Non-pigmented ciliary epithelial cell (primary cell): ENCODE data around the gene PLAAT2.
A peak's percentile ranks its signal among the peaks of the same experiment; 100 is the strongest.
"Not testable (repeated sequence)": the region's sequence is repeated elsewhere in the genome, so short reads cannot be mapped to it uniquely, and the experiment has no call there.

Source experiments
- DNase-seq: peaks from one replicate; pipeline ENCODE4 v3.0.0-alpha.2; 2010; ENCODE audit warnings: low read depth

The PLAAT2 gene

DNA sequence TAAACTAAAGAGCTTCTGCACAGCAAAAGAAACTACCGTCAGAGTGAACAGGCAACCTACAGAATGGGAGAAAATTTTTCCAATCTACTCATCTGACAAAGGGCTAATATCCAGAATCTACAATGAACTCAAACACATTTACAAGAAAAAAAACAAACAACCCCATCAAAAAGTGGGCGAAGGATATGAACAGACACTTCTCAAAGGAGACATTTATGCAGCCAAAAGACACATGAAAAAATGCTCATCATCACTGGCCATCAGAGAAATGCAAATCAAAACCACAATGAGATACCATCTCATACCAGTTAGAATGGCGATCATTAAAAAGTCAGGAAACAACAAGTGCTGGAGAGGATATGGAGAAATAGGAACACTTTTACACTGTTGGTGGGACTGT is 15.7 kb upstream of the PLAAT2 start:
- not testable (repeated sequence) for DNase-seq

DNA sequence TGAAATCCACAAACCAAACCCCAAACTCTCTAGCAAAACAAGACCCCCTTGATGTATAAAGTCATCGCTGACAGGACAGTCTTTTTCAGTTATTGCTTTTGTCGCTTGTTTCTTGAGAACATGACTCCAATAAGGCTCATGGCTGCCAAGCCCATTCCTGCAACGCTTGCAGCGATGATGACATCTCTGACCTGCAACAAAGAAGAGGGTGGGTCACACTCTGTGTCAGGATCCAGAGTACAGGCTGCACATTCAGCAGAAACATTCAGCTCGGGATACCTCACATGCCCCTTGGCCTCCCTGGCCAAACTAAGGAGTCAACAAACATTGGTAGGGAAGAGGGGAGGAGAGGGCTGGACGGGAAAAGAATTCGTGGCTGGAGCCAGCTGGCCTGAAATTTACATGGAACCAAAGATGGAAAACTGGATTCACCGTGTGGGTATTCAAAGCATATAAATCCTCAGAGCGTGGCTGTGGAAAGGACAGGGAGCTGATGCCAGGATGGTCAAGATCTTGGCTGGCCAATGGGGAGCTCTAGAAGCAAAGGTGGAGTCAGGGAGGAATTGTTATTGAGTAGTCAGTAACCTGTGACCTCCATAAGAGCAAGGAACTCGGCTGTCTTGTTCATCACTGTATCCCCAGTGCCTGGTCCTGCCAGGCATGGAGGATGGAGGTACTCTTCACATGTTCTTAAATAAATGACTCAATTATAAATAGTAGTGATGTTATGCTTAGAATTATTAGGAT is 11.8 kb upstream of the PLAAT2 start:
- no peak for DNase-seq

DNA sequence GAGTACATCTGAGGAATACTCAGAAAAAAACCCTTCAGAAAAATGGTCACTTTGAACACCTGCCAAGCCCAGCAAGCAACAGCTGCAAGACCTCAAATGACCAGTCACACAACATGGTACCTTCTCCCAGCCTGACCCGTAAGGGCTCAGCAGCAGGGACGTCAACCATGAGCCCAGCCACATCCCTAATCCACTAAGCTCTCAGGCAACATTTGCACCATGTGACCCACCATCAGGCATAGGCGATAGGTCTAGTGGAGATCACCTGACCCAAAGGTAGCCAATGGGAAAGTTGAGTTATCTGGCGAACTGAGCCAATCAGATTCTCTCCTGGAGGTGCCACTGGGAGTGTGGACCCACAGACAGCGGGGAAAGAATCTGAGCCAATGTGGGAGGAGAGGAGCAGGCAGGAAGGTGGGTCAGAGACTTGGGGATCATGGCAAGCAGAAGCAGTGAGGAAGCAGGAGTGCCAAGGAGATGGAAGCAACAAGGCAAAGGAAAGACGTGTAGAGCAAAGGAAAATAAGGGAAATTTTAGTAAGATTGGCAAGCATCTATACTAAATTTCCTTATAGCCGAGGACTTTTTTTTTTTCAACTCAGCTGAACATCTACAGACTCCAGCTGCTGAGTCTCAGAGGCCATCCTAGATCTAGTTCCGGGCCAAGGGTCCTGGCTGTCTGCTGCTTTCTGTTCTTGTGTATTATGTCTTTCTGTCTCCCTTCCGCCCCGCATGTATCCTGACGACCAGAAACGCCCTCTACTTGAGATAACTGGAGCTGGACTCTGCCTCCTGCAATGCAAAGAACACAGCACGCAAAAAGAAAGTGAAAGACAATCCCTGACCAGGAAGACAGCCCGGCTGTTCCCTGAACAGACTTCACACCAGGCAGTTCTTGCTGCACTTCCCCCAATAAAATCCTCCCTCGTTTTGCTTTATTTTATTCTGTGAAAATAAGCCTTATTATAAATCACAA is 11.0 kb upstream of the PLAAT2 start:
- DNase-seq: no peak

DNA sequence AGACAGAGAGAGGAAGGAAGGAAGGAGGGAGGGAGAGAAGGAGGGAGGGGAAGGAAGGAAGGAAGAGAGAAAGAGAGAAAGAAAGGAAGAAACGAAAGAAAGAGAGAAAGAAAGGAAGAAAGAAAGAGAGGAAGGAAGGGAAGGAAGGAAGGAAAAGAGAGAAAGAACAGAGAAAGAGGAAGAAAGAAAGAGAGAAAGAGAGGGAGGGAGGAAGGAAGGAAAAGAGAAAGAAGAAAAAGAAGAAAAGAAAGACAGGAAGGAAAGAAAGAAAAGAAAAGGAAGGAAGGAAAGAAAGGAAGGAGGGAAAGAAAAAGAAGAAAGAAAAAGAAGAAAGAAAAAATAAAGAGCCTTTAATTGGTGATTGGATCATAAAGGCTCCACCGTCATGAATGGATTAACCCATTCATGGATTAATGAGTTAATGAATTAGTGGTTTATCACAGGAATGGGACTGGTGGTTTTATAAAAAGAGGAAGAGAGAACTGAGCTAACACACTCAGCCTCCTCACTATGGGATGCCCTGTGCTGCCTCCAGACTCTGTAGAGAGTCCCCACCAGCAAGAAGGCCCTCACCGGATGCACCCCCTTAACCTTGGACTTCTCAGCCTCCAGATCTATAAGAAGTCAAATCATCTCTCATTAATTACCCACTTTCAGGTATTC is 9.0 kb upstream of the PLAAT2 start:
- no peak for DNase-seq

DNA sequence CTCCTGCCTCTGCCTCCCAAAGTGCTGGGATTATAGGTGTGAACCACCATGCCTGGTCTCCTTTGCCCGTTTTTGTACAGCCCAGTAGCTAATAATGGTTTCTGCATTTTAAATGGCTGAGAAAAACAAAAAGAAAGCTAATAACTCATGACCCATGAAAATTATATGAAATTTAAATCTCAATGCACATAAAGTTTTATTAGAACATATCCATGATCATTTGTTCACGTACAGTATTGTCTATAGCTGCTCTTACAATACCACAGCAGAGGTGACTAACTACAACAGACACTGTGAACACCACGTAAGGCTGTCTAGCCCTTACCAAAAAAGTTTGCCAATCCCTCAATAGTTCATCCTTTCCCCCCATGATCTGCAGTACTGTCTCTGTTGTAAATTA is 6.4 kb upstream of the PLAAT2 start:
- no peak for DNase-seq

DNA sequence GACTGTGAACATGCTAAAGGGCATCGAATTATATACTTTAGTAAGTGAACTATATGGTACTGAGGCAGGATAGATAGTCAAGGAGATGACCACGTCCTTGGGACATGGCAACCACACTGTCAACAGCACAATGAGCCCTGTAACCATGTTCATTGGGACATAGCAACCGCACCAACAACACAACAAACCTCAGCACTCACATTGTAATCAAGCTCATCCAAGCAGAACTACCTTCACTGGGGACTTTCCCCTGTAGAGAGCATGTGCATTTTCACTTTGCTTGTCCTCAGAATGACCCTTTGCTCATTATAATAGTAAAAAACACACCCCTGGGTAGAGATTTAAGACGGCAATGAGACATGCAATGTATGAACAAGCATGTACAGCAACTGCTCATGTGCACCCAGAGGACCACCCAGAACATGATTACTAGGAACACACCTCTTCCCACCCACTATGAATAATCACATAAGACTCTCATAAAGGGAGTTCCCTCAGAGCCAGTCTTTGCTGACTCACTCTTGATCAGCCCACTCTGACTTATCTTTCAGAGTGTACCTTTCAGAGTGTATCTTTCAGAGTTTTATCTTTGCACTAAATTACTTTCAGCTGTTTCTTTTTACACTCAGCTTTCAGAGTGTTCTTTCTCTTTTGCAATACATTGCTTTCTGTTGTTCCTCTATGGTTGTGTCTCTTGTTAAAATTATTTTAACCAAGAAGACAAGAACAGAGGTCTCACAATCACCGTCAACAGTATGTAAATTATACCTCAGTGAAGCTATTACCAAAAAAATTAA is 4.1 kb upstream of the PLAAT2 start:
- peak; percentile 80 for DNase-seq

DNA sequence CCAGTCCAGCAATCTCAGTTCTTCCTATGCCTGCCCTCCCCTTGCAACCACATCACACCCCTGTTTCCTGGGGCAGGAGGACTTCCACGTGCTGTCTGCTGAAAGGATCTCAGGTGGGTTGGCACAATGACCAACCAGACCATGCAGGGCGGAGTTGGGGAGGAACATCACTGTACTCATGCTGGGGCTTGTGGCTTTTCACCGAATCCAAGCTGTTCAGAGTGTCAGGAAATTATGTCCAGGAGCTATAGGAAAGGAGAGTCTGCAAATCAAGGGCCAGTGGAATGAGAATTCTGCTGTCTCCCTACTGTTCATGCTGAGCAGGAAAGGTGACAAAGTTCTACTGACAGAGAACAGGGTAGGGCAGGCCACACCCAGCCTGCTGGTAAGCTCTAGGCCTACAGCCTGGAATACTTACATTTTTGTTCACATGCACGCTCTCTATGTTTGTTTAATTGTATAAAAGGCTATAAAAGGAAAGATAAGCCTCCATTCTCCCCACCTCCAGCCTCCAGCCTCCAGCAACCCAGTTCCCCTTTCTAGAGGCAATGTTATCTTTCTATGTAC is 1.7 kb upstream of the PLAAT2 start:
- no peak for DNase-seq

DNA sequence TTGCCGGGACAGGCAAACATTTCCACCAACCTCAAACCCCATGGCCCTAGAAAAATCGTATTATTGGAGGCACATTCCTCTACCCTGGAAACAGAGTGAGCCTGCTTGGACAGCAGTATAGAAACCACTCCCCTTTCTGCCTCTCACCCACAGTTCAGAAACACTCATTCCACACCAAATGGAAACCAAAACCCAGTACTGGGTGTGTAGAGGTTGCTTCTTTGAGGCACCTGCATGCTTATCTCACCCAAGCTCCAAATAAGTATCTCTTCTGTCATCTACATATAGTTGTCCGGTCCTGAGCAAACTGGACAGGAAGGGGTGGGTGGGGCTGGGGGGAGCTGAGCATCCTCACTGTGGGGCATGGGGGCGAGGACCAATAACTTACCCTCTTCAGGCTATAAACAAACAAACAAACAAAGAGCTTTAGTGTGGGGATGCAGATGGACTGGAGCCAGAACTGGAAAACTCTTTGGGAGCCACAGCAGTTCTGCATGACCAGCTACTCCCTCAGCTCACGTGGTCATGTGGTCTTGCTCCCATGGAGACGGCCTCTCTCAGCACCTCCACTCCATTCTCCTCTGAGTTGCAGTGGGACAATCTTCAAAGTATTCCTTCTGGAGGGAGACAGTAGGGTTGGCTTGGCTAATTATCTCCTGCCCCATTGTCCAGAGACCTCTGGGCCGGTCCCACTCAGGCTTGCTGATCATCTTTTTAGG is 1.0 kb upstream of the PLAAT2 start:
- no peak for DNase-seq

DNA sequence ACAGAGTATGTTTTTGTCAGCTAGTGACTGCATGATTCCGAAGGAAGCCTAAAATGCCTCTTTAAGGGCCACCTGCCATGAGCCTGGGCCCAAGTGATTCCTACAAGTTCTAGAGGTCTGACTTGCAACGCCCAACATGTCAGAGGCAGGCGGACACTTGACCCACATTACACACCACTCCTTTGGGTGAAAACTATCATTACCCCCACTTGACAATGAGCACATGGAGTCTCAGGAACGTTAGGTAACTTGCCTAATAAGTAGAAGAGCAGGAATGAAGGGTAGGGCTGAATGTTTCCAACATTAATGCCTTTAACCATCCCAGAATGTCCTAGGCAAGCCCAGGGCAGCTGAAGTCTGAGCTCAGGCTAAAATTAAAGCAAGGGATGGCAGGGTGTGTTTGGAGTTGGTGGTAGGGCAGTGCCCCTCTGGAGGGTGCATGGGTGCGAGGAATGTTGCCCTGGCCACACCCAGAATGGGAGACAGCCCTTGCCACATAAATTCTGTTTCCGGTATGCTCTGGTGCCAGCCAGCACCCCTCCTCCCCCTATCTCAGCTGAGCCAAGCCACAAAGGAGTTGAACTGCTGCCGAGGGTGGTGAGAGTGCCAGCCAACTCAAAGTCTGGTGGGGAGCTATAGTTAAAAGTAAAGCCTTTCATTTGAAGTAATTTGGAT is 2.5 kb downstream of the PLAAT2 start:
- DNase-seq: no peak

DNA sequence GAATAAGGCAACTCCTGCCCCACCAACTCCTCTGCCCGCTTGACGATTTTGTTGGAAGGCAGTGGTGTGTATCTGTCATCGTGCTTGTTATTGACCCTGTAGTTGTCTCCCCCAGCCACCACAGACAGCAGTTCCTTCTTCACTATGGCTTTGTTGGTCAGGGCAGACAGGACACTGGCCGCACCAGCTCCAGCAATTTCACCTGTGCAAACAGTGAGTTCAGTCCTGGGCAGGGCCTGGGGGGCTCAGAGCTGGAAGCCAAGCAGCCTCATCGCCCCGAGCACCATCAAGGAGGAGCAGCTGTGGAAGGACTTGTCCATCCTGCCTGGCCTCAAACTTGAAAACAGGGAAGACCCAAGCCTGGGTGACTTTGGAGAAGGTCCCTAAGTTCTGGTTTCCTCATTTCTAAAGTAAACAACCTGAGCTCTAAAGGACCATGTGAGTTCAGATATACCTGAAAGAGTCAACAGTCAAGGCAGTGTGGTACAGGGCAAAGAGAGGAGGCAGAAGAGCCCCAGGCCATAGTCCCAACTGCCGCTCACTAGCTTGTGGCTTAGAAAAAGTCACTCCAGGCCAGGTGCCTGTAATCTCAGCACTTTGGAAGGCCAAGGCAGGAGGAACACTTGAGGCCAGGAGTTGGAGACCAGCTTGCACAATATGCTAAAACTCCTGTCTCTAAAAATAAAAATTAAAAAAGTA is 4.6 kb downstream of the PLAAT2 start:
- no peak for DNase-seq

DNA sequence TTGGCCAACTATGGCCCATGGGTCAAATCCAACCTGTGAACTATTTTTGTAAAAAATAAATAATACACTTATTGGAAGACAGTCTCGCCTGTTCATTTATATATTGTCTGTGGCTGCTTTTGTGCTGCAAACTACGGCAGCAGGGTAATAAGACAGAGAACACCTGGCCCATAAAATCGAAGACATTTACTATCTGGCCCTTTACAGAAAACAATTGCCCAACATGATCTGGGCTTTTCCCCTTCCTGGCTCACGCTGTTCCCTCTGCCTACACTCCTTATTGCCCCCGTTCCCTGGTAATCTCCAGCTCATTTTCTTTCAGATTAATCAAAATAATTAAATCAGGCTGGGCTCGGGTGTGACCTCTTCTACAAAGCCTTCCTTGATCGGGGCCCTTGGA is 5.6 kb downstream of the PLAAT2 start:
- no peak for DNase-seq

DNA sequence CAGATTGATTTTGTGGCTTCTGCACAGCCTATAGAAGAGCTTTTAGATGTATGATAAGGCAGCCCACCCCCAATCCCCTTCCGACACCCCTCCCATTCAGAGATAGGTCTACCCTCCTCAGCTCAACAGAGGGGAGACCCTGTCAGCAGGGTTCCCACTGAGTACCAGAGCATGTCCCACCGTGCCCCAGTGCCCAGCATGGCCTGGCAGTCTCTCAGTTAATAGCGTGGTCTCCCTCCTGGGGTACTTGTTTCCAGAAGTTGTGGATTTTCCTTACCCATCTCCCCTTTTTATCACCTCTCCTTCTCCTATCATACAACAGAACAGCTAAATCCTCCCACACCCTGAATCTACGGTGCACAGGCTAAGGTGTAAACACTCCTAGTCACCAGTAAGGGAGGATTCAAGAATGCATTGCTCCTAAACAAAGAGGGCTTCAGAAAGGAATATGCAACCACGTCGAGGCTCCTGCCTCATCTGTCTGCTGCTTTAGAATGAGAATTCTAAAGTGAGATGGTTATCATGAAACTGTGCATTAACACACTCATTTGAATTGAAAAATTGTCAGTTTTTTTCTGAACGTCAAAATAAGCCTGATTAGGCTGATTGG is 6.7 kb downstream of the PLAAT2 start:
- DNase-seq: no peak

DNA sequence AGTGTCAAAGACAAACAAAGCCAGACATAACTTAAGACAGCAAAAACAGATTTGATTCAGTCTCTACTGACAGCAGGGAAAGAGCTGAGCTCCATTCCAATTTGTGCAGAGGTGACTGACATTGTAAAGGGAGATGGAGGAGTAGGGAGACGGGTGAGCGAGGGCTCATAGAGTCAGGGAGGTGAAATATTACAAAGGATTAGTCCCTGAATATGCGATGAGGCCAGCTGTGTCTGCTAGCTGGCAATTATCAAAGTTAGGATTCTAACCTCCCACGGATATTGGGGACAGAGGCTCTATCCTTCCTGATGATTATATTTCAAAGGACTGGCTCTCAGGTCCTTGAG is 8.3 kb downstream of the PLAAT2 start:
- no peak for DNase-seq

DNA sequence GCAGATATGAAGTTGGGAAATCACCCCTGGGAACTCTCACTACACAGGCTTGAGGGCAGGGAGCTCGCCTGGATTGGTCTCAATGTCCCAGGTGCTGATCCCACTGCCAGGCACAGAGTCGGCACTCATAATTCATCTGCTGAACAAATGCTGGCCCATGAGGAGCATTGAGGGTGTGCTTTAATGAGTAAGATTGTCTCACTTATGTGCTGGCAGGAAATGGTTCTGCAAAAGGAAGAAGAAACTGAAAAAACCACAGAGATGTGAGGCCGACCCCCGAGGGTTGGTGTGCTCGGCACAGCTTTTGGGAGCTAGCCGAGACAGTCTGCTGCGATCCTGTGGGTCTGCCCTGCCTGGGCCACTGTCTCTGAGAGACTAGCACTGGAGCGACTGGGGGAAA is 9.4 kb downstream of the PLAAT2 start:
- no peak for DNase-seq

DNA sequence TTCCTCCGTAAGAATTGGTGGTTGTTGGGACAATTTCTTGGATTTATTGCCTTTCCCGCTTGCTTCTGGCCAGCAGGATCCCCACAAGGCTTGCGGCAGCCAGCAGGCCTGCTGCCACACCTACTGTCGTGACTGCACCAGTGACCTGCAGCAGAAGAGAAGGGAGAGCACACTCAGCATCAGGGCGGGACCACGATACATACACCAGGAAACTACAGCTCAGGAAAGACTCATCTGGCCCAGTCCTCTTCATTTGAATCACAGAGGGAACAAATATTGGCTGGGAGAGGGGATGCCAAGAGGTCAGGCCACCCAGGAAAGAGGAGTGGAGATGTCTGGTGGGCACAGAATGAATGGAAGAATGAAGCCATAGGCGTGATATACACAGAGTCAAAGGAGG is 10.3 kb downstream of the PLAAT2 start:
- DNase-seq: no peak

DNA sequence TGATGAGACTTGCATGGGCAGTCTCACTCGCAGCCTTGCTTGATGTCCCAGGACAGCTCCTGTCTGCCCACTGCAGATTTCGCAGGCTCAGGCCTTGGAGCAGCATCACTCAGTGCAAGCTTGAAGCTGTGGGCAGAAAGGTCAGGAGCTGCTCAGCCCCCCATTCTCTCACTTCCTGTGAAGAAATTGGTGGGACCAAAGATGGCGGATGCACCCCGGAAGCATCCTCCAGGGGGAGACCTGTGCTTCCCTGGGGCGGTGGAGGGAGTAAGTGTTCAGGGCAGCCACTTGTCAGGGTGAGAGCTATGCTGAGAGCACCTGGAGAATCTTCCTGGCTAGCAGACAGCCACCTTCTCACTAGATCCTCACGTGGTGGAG is 11.3 kb downstream of the PLAAT2 start:
- no peak for DNase-seq

DNA sequence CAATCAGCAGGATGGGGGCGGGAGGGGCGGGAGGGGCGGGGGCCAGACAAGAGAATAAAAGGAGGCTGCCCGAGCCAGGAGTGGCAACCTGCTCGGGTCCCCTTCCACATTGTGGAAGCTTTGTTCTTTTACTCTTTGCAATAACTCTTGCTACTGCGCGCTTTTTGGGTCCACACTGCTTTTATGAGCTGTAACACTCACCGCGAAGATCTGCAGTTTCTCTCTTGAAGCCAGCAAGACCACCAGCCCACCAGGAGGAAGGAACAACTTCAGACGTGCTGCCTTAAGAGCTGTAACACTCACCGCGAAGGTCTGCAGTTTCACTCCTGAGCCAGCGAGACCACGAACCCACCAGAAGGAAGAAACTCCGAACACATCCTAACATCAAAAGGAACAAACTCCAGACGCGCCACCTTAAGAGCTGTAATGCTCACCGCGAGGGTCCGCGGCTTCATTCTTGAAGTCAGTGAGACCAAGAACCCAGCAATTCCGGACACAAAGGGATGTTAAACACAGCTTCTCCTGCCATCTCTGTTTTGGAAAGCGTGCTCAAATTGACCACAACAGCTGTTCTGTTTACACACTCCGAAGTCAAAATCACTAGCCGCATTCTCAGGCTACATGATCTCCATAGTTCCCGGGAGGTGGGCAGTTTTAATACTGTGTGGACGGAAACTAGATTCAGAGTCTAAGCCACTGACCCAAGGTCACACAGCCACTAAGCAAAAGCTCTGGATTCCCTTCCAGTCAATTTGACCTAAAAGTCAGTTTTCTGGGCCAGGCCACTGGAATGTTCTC is 11.9 kb downstream of the PLAAT2 start:
- DNase-seq: no peak

DNA sequence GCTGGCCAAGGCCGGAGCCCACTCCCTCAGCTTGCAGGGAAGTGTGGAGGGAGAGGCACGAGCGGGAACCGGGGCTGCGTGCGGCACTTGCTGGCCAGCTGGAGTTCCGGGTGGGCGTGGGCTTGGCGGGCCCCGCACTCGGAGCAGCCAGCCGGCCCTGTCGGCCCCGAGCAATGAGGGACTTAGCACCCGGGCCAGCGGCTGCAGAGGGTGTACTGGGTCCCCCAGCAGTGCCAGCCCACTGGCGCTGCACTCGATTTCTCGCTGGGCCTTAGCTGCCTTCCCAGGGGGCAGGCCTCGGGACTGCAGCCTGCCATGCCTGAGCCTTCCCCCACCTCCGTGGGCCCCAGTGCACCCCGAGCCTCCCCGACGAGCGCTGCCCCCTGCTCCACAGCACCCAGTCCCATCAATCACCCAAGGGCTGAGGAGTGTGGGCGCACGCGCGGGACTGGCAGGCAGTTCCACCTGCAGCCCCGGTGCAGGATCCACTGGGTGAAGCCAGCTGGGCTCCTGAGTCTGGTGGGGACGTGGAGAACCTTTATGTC is 13.0 kb downstream of the PLAAT2 start:
- DNase-seq: not testable (repeated sequence)
